ENCODE measurements around the gene C5AR2.

Gene C5AR2

DNA sequence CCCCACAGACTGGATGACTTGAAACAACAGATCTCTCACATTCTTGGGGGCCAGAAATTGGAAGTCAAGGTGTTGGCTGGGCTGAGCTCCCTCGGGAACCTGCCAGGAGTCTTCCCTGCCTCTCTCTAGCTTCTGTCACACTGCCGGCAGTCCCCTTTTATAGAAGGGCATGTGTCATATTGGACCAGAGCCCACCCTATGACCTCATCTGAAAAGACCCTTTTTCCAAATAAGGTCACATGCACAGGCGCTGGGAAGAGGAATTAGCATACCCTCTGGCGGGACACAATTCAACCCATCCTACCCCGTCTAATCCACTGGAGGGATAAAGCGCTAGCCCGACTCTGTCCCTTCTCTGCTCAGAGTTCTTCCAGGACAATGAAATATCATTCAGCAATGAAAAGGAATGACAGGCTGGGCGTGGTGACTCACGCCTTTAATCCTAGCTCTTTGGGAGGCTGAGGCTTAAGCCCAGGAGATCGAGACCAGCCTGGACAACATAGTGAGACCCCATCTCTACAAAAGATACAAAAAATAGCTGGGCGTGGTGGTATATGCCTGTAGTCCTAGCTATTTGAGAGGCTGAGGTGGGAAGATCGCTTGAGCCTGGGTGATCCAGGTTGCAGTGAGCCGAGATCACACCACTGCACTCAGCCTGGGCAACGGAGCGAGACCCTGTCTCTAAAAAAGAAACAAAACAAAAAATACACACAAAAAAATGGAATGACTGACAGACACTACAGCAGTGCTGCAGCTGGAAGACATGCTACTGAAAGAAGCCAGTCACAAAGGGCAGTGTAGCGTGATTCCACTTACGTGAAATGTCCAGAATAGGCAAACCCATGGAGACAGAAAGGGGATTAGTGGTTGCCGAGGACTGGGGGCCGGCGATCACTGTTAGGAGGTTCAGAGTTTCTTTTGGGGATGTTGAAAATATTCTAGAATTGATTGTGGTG lies 58.8 kb downstream of the C5AR2 start:
- DNase-seq: no peak

GRCh38 chr19:47391510-47392223 lies 59.7 kb downstream of the C5AR2 start:
- DNase-seq: peak; percentile 32 to 39
